Fibroblast of skin of right quadriceps (primary cell): Measurements from ENCODE around the gene PFKFB3.
A peak's percentile ranks its signal among the peaks of the same experiment; 100 is the strongest.
"Not testable (repeated sequence)": the region's sequence is repeated elsewhere in the genome, so short reads cannot be mapped to it uniquely, and the experiment has no call there.

ENCODE experiments used
- DNase-seq: peaks from one replicate; pipeline ENCODE4 v3.0.0-alpha.2; 2013

The PFKFB3 gene

DNA sequence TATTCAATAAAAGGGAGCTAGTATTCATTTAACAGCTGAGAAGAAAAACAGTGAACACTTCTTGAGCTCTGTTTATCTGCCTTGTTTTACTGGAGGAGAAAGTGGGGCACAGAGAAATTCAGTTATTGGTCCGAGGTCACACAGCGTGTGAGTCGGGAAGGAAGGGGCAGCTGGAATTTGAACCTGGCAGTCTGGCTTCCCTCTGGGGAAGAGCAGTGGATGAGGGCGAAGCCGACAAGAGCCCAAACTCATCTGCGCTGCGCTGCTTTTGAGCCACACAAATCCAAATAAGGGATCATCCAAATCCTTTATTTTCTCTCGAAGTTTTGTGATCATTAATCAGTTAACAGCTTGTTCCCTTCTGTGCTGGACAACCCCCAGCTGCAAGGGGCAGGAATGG is 23.7 kb upstream of the PFKFB3 start:
- no peak for DNase-seq

DNA sequence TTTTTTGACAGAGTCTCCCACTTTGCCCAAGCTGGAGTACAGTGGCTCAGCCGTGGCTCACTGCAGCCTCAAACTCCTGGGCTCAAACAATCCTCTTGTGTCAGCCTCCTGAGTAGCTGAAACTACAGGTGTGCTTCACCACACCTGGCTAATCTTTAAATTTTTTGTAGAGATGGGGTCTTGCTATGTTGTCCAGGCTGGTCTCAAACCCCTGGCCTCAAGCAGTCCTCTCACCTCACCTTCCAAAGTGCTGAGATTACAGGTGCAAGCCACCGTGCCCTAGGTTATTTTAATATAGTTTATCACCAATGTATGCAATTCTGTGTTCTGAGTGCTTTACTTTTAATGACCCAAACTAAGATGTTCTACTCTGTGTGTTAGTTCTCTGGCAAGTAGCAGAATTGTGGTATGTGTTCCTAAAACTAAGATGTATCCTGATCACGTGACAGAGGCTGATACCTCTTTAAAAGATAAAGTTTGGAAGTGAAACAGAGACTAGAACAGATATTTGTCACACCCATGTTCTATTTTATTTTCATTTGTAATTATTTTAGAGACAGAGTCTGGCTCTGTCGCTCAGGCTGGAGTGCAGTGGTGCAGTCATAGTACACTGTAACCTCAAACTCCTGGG is 22.1 kb upstream of the PFKFB3 start:
- no peak for DNase-seq

GRCh38 chr10:6181249-6181648 is 21.5 kb upstream of the PFKFB3 start:
- no peak for DNase-seq

DNA sequence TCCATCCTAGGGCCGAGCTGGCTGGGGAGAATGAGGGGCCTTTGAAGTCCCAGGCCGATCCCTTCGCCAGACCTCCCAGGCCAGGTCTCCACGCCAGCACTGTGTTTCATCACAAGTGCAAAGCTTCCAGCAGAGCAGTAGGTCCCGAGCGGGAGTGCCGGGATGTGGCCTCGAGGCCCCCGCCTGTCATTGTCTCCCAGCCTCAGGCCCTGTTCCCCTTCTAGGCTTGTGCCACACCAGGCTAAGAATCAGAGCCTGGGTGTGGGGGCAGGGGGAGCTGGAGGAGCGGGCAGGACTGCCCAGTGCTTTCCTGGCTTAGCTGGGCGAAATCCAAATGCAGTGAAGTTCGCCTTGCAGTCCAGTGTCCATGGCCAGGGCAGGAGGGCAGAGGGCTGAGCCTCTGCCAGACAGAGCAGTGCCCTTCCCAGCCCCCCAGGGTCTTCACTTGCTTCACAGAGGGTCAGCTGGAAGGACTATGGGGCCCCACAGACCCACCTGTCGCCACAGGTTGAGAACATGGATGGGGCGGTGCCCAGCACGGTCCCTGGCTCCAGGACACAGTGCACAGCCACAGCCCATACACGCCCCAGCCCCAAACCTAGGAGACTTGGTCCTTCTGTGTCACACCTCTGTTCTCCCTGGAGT is 20.2 kb upstream of the PFKFB3 start:
- DNase-seq, result no peak

- no peak for DNase-seq
Observed at GRCh38 chr10:6185039-6185716, 17.6 kb upstream of the PFKFB3 start.

- DNase-seq, result no peak
Observed at GRCh38 chr10:6186894-6187256, 15.9 kb upstream of the PFKFB3 start.

DNA sequence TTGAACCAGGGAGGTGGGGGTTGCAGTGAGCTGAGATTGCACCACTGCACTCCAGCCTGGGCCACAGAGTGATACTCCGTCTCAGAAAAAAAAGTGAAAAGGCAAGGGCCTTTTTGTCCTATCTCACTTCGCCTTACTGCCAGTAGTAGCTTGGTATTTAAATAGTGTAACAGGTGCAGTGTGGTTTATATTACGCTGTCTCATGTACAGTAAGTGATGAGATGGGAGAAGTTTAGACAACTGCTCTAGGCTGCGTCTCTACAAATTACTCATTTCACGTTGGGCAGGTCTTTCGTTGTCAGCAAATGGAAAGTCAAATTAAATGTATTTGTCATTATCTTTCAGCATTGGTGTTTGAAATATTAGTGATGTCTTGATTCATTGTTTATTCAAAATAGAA is 15.5 kb upstream of the PFKFB3 start:
- DNase-seq, result no peak

DNA sequence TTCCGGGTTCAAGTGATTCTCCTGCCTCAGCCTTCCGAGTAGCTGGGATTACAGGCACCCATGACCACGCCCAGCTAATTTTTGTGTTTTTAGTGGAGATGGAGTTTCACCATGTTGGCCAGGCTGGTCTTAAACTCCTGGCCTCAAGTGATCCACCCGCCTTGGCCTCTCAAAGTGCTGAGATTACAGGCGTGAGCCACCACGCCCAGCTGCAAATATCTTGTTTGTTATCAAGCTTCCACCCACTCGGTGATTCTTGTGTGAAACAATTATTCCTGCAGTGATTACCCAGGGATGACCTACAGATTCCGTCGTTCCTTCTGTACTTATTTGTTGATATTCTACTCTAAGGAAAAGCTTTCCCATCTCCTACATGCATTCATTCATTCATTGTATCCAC is 12.7 kb upstream of the PFKFB3 start:
- DNase-seq, result not testable (repeated sequence)

- no peak for DNase-seq
Observed at GRCh38 chr10:6191147-6191546, 11.6 kb upstream of the PFKFB3 start.

GRCh38 chr10:6191569-6191968 is 11.2 kb upstream of the PFKFB3 start:
- DNase-seq, result no peak

GRCh38 chr10:6193342-6193741 is 9.4 kb upstream of the PFKFB3 start:
- not testable (repeated sequence) for DNase-seq

- DNase-seq, result no peak
Observed at GRCh38 chr10:6194311-6194710, 8.4 kb upstream of the PFKFB3 start.

GRCh38 chr10:6195376-6195775 is 7.4 kb upstream of the PFKFB3 start:
- no peak for DNase-seq

DNA sequence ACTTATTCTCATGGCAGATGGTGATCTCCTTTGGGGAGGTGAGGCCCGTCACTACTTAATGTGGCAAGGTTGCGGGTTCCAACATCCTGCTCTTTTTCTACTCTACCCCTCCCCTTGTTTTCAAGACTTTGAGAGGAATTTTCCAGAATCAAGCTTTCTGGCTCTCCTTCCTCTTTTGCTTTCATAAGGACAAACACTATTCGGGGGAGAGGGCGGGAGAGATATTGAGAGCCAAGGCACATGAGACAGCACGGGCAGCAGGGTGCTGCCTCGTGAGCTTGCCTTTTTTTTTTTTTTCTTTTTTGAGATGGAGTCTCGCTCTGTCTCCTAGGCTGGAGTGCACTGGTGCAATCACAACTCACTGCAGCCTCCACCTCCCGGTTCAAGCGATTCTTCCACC is 6.9 kb upstream of the PFKFB3 start:
- no peak for DNase-seq

GRCh38 chr10:6196524-6196923 is 6.2 kb upstream of the PFKFB3 start:
- not testable (repeated sequence) for DNase-seq

DNA sequence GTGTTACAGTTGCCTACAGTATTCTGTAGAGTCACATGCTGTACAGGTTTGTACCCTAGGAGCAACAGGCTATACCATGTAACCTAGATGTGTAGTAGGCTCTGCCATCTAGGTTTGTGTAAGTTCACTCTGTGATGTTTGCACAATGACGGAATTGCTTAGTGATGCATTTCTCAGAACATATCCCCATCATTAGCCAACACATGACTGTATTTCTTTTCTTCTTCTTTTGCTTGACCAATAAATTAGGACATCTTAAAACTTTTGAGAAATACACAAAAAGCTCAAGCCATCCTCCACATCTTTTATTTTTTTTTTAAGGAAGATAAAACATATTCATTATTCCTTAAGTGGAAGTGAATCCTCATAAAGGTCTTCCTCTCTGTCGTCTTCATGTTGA is 5.4 kb upstream of the PFKFB3 start:
- no peak for DNase-seq

DNA sequence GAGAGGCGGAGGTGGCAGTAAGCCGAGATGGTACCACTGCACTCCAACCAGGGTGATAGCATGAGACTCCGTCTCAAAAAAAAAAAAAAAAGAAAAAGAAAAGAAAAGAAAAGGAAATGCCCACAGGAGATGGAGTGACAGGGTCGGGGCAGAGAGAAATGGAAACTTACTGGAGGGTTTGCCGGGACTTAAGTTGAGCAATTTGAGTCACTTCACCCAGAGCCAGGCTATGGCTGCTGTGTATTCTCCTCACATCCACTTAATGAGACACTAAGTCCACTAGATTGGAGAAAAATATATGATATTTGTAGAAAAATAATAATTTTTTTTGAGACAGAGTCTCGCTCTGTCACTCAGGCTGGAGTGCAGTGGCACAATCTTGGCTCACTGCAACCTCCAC is 4.6 kb upstream of the PFKFB3 start:
- no peak for DNase-seq

- no peak for DNase-seq
Observed at GRCh38 chr10:6199131-6199733, 3.5 kb upstream of the PFKFB3 start.

DNA sequence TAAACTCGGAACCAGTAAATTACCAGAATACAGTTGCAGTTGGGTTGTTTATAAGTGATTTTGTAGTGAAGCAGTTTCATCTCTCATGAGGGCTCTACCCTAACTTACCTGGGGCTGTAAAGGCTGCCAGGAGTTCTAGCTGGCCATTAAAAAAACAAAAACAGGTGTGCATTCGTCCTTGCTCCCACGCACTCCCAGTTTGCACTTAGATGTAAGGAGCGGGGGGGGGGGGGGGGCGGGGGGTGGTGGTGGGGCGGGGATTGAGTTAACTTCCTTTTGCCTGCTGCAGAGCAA is 2.3 kb upstream of the PFKFB3 start:
- no peak for DNase-seq

- DNase-seq, result peak; percentile 59
Observed at GRCh38 chr10:6200734-6201515, 1.8 kb upstream of the PFKFB3 start.

GRCh38 chr10:6201516-6201975 is 1.2 kb upstream of the PFKFB3 start:
- peak; percentile 83 for DNase-seq

DNA sequence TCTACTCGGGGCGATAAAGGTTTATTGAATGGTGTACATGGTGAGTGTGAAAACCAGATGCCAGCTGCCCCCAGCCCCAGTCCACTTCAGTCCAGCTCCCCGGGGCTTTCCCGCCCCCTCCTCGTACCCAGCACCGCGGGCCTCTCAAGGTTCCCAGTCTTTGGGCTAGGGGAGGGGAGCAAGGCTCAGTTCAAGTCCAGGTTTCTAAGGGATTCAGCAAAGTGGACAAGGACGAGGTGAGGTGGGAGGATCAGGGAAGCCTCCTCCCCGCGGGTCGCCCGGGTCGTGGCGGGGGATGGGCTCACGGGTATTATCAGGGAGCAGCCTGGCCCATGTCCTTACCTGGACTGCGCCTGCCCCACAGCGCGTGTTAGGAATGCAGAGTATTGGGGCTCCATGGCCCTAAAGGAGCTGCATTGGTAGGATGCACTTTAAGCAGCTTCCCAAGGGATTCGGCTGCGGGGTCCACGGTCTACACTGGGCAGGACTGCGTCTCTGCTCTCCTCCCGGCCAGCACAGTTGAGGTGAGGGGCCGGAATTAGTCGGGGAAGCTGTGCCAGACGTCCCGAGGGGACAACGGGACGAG is 541 bp upstream of the PFKFB3 start:
- DNase-seq, result no peak
